Glomerular endothelial cell (primary cell): ENCODE measurements around the gene CORO6. TPM values are rescaled to one million over a fixed set of nuclear protein-coding genes. Genes with fewer than 3 reads are reported as not detected.

Source experiments
- DNase-seq: peaks from one replicate; pipeline ENCODE4 v3.0.0-alpha.2; 2011; ENCODE audit warnings: low read depth, low spot score; ENCODE audit errors: extremely low read depth
- total RNA-seq: library from RNA; depleted of rRNA; stranded (reverse); fragments of >200 nt; gene quantifications from 2 replicates; pipeline ENCODE4 v1.2.3, GENCODE V29; 2015

CORO6 gene
- total RNA-seq, 1 donor from 2014 or later, result 13.0 TPM

DNA sequence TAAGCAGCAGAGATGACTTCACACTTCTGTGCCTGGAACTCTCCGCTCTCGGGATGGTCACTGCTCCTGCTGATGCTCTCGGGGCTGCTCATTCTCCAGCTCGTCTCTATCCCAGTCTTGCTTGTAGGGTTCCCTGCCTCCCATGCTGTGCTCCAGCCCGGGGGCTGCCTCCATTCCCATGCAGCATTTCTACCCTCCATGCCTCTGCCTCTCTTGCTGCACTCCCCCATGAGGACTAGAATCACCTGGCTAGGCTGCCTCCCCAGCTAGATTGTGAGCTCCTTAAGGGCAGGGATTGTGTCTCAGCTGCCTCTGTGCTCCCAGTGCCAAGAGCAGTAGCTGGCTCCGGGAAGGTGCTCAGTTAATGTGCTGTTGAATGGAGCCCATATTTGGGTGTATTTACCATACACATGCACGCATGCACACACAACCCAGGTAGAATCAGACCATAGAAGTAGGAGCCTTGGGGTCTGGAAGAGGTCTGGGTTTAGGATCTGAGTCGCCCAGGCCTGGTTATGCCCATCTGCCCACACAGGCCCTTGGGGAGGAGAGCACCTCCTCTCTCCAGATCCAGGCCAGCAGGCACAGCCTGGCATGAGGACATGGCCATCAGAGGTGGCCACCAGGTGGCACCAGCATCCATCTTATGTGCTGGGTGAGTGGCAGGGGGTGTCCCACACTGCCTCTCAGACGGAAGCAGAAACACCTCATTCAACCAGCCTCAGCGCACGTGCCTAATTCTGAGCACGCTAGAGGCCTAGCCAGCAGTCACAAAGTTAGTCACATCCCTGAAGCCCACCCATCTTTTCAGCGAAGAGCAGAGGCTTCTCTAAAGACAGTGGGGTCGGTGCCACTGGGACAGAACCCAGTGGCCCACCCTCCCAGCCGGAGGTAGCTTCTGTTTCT lies 42.6 kb downstream of the CORO6 start:
- DNase-seq, result peak; percentile 45

- DNase-seq, result no peak
These were observed 43.9 kb downstream of the CORO6 start for GRCh38 chr17:29578626-29579485.

DNA sequence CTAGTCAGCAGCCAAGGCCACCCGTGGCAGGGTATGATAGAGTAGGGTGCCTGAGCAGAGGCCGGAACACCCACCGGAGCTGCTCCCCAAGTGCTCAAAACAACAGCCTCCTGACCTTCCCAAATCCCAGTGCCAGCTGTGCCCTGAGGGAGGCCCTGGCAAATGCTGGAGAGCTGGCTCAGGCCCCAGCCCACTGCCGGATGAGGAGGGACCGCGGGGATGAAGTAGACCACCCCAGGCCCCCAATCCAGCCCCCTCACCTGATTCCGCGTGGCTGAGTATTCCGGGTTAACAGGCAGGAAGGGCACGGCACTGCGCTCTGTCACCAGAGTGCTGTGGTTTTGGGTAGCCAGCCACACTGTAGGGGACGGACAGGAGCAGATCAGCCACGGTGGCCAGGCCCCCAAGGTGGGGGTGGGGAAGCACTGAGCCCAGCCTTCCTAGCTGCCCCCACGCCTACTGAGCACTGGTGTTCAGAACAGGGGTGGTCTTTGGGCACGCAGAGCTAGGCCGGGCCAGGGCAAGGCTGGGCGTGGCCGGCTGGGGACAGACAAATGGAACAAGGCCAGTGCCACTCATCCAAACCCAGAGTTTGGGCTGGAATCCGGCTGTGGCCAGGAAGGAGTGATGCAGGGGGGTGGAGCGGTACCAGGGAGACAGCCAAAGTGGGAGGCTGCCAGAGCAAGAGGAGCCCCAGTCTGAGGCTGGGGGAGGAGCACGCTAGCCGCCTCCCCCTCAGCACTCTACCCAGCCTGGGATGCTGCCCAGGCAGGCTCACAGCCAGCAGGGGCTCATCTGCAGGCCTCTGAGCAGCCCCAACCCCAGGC lies 45.1 kb downstream of the CORO6 start:
- DNase-seq, result no peak

- no peak for DNase-seq
These were observed 45.7 kb downstream of the CORO6 start for GRCh38 chr17:29577001-29577370.

- DNase-seq, result no peak
These were observed 46.3 kb downstream of the CORO6 start for GRCh38 chr17:29576214-29577000.

GRCh38 chr17:29575511-29576213 lies 47.0 kb downstream of the CORO6 start:
- DNase-seq, result no peak

DNA sequence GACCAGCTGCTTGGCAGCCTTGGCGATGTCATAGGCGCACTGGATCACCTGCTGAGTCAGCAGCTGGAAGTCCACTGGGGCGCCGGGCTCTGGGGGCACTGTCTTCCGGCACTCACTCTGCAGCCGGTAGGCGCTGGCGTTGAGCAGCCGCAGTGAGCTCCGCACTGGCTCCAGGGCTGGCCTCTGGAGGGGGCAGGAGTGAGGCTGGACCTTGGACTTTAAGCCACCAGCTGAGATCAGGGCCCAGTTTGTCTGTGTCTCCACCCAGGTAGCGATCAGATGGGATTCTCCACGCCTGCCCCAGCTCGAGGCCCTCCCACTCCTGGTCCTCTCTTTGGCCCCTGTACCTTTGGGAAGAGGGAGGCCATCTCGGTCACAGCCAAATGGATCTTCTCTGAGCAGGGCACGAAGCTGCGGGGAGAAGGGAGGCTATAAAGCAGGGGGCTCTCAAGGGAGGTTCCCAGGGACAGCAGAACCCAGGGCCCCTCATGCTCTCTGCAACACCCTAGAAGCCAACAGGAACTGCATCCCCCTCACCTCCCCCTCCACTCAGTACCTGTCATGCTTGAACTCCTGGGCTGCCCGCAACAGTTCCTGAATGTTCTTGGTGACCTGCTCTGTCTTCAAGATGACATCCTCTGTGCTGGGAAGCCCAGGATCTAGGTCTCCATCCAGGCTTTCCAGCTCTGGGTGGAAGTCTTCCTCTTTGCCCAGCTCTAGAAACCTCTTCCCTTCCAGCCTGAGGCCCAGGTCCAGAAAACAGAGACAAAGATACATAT lies 47.8 kb downstream of the CORO6 start:
- no peak for DNase-seq

- no peak for DNase-seq
These were observed 48.6 kb downstream of the CORO6 start for GRCh38 chr17:29573871-29574731.

DNA sequence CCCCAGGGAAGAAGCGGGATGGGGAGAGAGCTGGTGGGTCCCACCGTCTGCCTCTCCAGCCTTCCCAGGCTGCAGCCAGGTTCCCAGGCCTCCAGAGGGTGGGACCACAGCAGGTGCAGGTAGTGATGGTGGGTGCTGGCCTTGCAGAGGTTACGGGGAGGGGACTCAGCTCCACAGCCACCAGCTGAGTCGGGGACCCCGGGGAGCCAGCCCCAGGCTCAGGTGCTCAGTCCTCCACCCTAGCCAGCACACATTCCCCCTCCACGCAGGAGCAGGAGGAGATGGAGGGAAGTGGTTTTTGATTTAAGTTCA lies 49.2 kb downstream of the CORO6 start:
- DNase-seq, result no peak

GRCh38 chr17:29572691-29573557 lies 49.8 kb downstream of the CORO6 start:
- no peak for DNase-seq

DNA sequence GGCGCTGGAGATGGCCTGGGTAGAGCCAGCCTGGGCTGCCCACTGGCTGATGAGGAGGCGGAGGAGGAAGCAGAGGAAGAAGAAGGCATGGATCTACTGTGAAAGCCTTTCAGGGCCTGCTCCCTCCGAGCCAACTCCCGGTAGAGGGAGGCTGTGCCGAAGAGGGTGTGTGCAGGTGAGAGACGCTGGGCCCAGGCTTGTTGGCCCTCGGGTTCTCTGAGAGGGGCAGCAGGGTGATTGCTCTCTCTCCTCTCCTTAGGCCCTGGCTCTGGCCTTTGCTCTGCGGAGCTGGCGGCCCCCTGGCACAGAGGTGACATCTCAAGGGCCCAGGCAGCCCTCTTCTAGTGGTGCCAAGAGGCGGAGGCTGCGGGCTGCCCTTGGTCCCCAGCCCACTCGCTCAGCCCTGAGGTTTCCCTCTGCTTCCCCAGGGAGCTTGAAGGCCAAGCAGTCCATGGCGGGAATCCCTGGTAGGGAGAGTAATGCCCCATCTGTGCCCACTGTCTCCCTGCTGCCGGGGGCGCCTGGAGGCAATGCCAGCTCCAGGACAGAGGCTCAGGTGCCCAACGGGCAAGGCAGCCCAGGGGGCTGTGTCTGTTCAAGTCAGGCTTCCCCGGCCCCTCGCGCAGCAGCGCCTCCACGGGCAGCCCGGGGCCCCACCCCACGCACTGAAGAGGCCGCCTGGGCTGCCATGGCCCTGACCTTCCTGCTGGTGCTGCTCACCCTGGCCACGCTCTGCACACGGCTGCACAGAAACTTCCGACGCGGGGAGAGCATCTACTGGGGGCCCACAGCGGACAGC lies 50.6 kb downstream of the CORO6 start:
- DNase-seq, result no peak

DNA sequence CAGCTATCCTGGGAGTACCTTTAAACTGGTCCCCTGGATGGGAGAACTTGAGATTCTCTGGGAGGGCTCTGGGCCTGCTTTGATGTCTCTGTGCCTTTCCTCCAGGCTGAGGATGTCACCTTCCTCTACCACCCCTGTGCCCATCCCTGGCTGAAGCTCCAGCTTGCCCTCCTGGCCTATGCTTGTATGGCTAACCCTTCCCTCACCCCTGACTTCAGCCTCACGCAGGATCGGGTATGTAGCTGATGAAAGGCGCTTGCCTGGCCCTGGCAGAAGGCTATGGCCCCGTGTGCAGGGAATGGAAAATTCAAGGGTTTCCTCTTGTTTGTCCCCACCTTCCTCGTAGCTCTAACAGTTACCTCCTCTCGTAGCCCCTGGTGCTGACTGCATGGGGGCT lies 51.2 kb downstream of the CORO6 start:
- no peak for DNase-seq

GRCh38 chr17:29570521-29570920 lies 52.2 kb downstream of the CORO6 start:
- DNase-seq, result no peak

DNA sequence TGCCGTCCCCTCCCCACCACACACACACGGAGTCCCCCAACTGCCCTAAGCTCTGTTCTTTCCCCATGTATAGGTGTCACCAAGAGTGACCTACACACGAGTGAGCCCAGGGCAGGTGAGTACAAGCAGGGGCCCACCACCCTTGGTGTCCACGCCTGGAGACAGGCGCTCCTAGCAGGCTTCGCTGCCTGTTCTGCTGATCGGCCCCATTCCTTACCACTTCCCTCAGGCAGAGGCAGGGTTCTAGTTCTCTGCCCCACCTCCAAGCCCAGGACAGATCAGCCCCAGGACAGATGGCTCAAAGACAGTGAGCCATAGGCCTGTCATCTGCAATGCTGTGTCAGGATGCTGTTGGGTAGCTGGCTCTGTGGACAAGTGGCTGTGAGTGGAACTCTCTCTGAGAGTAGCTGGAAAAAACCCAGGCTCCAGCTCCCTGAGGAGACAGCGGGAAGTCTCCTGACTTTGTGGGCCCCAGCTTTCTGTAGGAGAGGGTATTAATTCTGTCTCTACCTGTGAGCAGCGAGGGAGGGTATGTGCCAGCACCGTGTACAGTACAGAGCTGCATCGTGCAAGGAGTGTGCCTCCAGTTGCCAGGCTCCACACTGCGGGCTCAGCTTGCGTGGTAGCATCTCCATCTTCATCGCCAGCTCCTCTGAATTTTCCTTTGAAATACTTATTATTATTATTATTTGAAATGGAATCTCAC lies 53.3 kb downstream of the CORO6 start:
- no peak for DNase-seq

- DNase-seq, result no peak
These were observed 54.1 kb downstream of the CORO6 start, which contains the start of gene TP53I13 for GRCh38 chr17:29568331-29569244. Gene TP53I13 (plus strand): TSS chr17:29568701. CDS start chr17:29568759, 58 bp downstream.
